Esophagus muscularis mucosa (tissue), 3 donors: ENCODE measurements around the gene NEB.

Experiments
- CTCF ChIP-seq, 3 experiments: fragments of 200-600 bp in 2 of 3; fragments of 450-650 bp in 1 of 3; sonication (generic) in 2 of 3; IDR thresholded peaks; one replicate each; pipeline ENCODE4 v1.5.1; 2017 to 2019; ENCODE audit warnings: antibody characterized with exemption in 3 of 3, mild to moderate bottlenecking in 2 of 3, moderate library complexity in 1 of 3
- EP300 ChIP-seq: sonication (generic); formaldehyde crosslinking; IDR thresholded peaks from one replicate; pipeline ENCODE4 v1.6.1; 2017; ENCODE audit warnings: antibody characterized with exemption

GRCh38 chr2:151672277-151672676 is 62.0 kb downstream of the NEB start:
- TF ChIP-seq CTCF (IDR thresholded peaks at IDR 0.05) (no peak), EP300 (no peak)
